Fibroblast of upper back skin (primary cell): ENCODE data around the gene RLN1.
"Not testable (repeated sequence)": the region's sequence is repeated elsewhere in the genome, so short reads cannot be mapped to it uniquely, and the experiment has no call there.

Source experiments
- DNase-seq: peaks from one replicate; pipeline ENCODE4 v3.0.0-alpha.2; 2013

The RLN1 gene

GRCh38 chr9:5338992-5339981 is at the start of gene RLN1:
RLN1 (minus strand) TSS chr9:5339876; CDS start chr9:5339746, 130 bp downstream.
- not testable (repeated sequence) for DNase-seq

GRCh38 chr9:5389109-5389732 is 49.5 kb upstream of the RLN1 start:
- DNase-seq = peak; percentile 94

- DNase-seq = peak; percentile 63
Measured at GRCh38 chr9:5388026-5388819, 48.5 kb upstream of the RLN1 start.

GRCh38 chr9:5384436-5384835 is 44.8 kb upstream of the RLN1 start:
- no peak for DNase-seq

GRCh38 chr9:5382479-5382878 is 42.8 kb upstream of the RLN1 start:
- DNase-seq = no peak

GRCh38 chr9:5375790-5376477 is 36.3 kb upstream of the RLN1 start:
- DNase-seq = no peak

- DNase-seq = no peak
Measured at GRCh38 chr9:5375091-5375490, 35.4 kb upstream of the RLN1 start.

GRCh38 chr9:5364294-5365024 is 24.8 kb upstream of the RLN1 start:
- DNase-seq = peak; percentile 10

GRCh38 chr9:5361326-5362010 is 21.8 kb upstream of the RLN1 start:
- DNase-seq = peak; percentile 34

GRCh38 chr9:5360341-5360740 is 20.7 kb upstream of the RLN1 start:
- DNase-seq = no peak

GRCh38 chr9:5357431-5358105 is 17.9 kb upstream of the RLN1 start:
- no peak for DNase-seq

- no peak for DNase-seq
Measured at GRCh38 chr9:5355817-5356216, 16.1 kb upstream of the RLN1 start.

- no peak for DNase-seq
Measured at GRCh38 chr9:5355226-5355625, 15.6 kb upstream of the RLN1 start.

- DNase-seq = no peak
Measured at GRCh38 chr9:5354184-5354583, 14.5 kb upstream of the RLN1 start.

GRCh38 chr9:5352637-5353248 is 13.1 kb upstream of the RLN1 start:
- DNase-seq = no peak

- DNase-seq = no peak
Measured at GRCh38 chr9:5336688-5337087, 3.0 kb downstream of the RLN1 start.

GRCh38 chr9:5331276-5331675 is 8.4 kb downstream of the RLN1 start:
- DNase-seq = not testable (repeated sequence)

- peak; percentile 3 for DNase-seq
Measured at GRCh38 chr9:5326893-5327548, 12.7 kb downstream of the RLN1 start.

- no peak for DNase-seq
Measured at GRCh38 chr9:5326187-5326586, 13.5 kb downstream of the RLN1 start.

- DNase-seq = not testable (repeated sequence)
Measured at GRCh38 chr9:5321601-5322000, 18.1 kb downstream of the RLN1 start.
